GM12878 (cell line): ENCODE measurements around the gene PTGIS. TPM values are rescaled to one million over a fixed set of nuclear protein-coding genes. Genes with fewer than 3 reads are reported as not detected.

Experiments used
- ATAC-seq: fragments of 200-7000 bp; cut with Tn5 transposase; 3 replicates; pipeline ENCODE4 v1.9.1; 2020; ENCODE audit warnings: mild to moderate bottlenecking, moderate library complexity
- BruUV-seq: library from RNA; stranded (reverse); fragments of 400-500 nt; replicated peaks from 2 replicates; lab custom pipeline; 2021; lab: Mats Ljungman, UMichigan
- CTCF ChIA-PET: fragments of 300-600 bp; sonication (Branson Sonifier 250); formaldehyde crosslinking; extraction: SDS; loops from one replicate; lab custom pipeline; 2021; ENCODE audit warnings: inconsistent platforms; lab: Yijun Ruan, JAX
- POLR2A ChIA-PET: fragments of 350-600 bp; formaldehyde crosslinking; extraction: SDS; loops from one replicate; lab custom pipeline; 2021; ENCODE audit warnings: inconsistent platforms; lab: Charles Lee
- RAD21 ChIA-PET: fragments of 300-600 bp; sonication (Branson Sonifier 250); formaldehyde crosslinking; loops from one replicate; lab custom pipeline; 2023; ENCODE audit warnings: antibody characterized with exemption; ENCODE audit not compliant: unreplicated experiment; lab: Charles Lee
- SMC1A ChIA-PET: fragments of 300-600 bp; sonication (Branson Sonifier 250); formaldehyde crosslinking; loops from one replicate; lab custom pipeline; 2023; ENCODE audit not compliant: unreplicated experiment, uncharacterized antibody; lab: Charles Lee
- DNase-seq: peaks from one replicate; pipeline ENCODE4 v3.0.0-alpha.2; 2011; ENCODE audit warnings: low read depth, low spot score
- FAIRE-seq: peaks from 3 replicates; lab custom pipeline; 2011; peaks lifted over from hg19 to GRCh38; lab: Jason Lieb, UNC
- H2AFZ ChIP-seq: 2 replicates; pipeline ENCODE4 v1.6.0; 2011; ENCODE audit warnings: low read depth, low read length, control low read depth; ENCODE audit not compliant: control insufficient read depth
- H3K27ac ChIP-seq: 2 replicates; pipeline ENCODE4 v1.5.1; 2011; ENCODE audit warnings: control low read depth; ENCODE audit not compliant: control insufficient read depth, insufficient read depth
- H3K27me3 ChIP-seq, 2 experiments: replicated peaks in 1 of 2; 2 replicates each; pipeline versions ENCODE4 v1.6.0 to v1.6.1; 2011; ENCODE audit warnings: low read length in 1 of 2; ENCODE audit not compliant: control insufficient read depth in 2 of 2, insufficient read depth in 2 of 2
- H3K36me3 ChIP-seq, 2 experiments: 2 replicates each; pipeline ENCODE4 v1.5.1; 2011; ENCODE audit warnings: low read length in 1 of 2; ENCODE audit not compliant: control insufficient read depth in 2 of 2, insufficient read depth in 2 of 2
- H3K4me1 ChIP-seq: 2 replicates; pipeline ENCODE4 v1.6.1; 2011; ENCODE audit warnings: mild to moderate bottlenecking, low read length, moderate library complexity, mixed read lengths; ENCODE audit not compliant: control insufficient read depth, insufficient read depth
- H3K4me2 ChIP-seq: 2 replicates; pipeline ENCODE4 v1.6.0; 2011; ENCODE audit warnings: control low read depth; ENCODE audit not compliant: control insufficient read depth, insufficient read depth
- H3K4me3 ChIP-seq: fragments of 200-600 bp; sonication (generic); 2 replicates; pipeline ENCODE4 v1.5.1; 2016
- H3K79me2 ChIP-seq: 2 replicates; pipeline ENCODE4 v1.6.0; 2011; ENCODE audit warnings: low read length; ENCODE audit not compliant: control insufficient read depth, insufficient read depth
- H3K9ac ChIP-seq: 2 replicates; pipeline ENCODE4 v1.8.0; 2011; ENCODE audit warnings: low read length, control low read depth, mixed read lengths; ENCODE audit not compliant: control insufficient read depth, insufficient read depth
- H3K9me3 ChIP-seq: replicated peaks from 3 replicates; pipeline ENCODE4 v1.5.1; 2011; ENCODE audit warnings: mild to moderate bottlenecking, low read length; ENCODE audit not compliant: control insufficient read depth, insufficient read depth
- H4K20me1 ChIP-seq: 2 replicates; pipeline ENCODE4 v1.6.0; 2011; ENCODE audit not compliant: control insufficient read depth, insufficient read depth
- CBX3 ChIP-seq: fragments of 200-600 bp; sonication (generic); IDR thresholded peaks from 2 replicates; pipeline ENCODE4 v1.6.1; 2016; ENCODE audit warnings: low read depth, borderline replicate concordance
- EP300 ChIP-seq, 2 experiments: fragments of 150-350 bp in 1 of 2; IDR thresholded peaks; 2 replicates each; pipeline ENCODE4 v1.6.1; 2011 to 2012; ENCODE audit warnings: low read depth in 2 of 2, low read length in 2 of 2, borderline replicate concordance in 1 of 2, improper control_type of control experiment in 1 of 2, inconsistent platforms in 1 of 2; ENCODE audit not compliant: control insufficient read depth in 1 of 2
- GABPA ChIP-seq: IDR thresholded peaks from 2 replicates; pipeline ENCODE4 v1.6.1; 2014; ENCODE audit warnings: antibody characterized with exemption, low read depth, mild to moderate bottlenecking, inconsistent platforms
- IRF3 ChIP-seq: fragments of 450-650 bp; IDR thresholded peaks from 2 replicates; pipeline ENCODE4 v1.6.1; 2014; ENCODE audit warnings: mild to moderate bottlenecking
- IRF4 ChIP-seq: IDR thresholded peaks from 2 replicates; pipeline ENCODE4 v1.6.1; 2011; ENCODE audit warnings: low read depth, low read length
- MTA2 ChIP-seq: fragments of 450-650 bp; IDR thresholded peaks from 2 replicates; pipeline ENCODE4 v1.6.1; 2016; ENCODE audit warnings: low read depth, mild to moderate bottlenecking, moderate library complexity
- NBN ChIP-seq: fragments of 450-650 bp; IDR thresholded peaks from 2 replicates; pipeline ENCODE4 v1.6.1; 2016
- RELA ChIP-seq: fragments of 450-650 bp; IDR thresholded peaks from 2 replicates; pipeline ENCODE4 v1.8.0; 2014; ENCODE audit warnings: borderline replicate concordance; ENCODE audit not compliant: partially characterized antibody
- REST ChIP-seq: IDR thresholded peaks from 2 replicates; pipeline ENCODE4 v1.6.1; 2012; ENCODE audit warnings: mild to moderate bottlenecking, low read depth, low read length
- TCF3 ChIP-seq: IDR thresholded peaks from 2 replicates; pipeline ENCODE4 v1.6.1; 2012; ENCODE audit warnings: low read depth, mild to moderate bottlenecking, low read length, borderline replicate concordance; ENCODE audit not compliant: insufficient read depth
- whole genome bisulfite sequencing: methylation state at CpG from one replicate; pipeline ENCODE4 v1.1.6; 2016; ENCODE audit warnings: low lambda C conversion rate; ENCODE audit not compliant: insufficient replicate concordance, insufficient coverage; ENCODE audit errors: missing lambda C conversion rate; 5-methylcytosine and 5-hydroxymethylcytosine counted together
- in situ Hi-C: fragments of 300-500 bp; cut with MboI; formaldehyde crosslinking; loops from 9 replicates; pipeline ENCODE4 v1.14.3; 2018; ENCODE audit warnings: mixed read lengths
- intact Hi-C: fragments of 100-400 bp; cut with micrococcal nuclease; formaldehyde crosslinking; loops from one replicate; pipeline ENCODE4 v1.14.2; 2022; ENCODE audit not compliant: unreplicated experiment
- polyA plus RNA-seq, 11 experiments: library from polyadenylated mRNA; depleted of rRNA in 4 of 11; unstranded in 6 of 11; stranded (reverse) in 5 of 11; fragments of >200 nt; fragmentation: Nextera tagmentation in 4 of 11; fragmentation: Illumina TruSeq in 1 of 11; extraction: Ambion mirVana in 4 of 11; extraction: Trizol in 1 of 11; gene quantifications; 1 replicate in 1 of 11; 2 replicates in 10 of 11; pipeline versions ENCODE4 v1.2.1 to v1.2.3, GENCODE V29; 2011 to 2016; ENCODE audit warnings: inconsistent platforms in 2 of 11, missing spikeins in 2 of 11, low read depth in 1 of 11
- total RNA-seq, 4 experiments: library from RNA; depleted of rRNA in 3 of 4; stranded (reverse); fragments of >200 nt in 3 of 4; fragmentation: Illumina TruSeq in 1 of 4; extraction: Trizol in 1 of 4; gene quantifications; 2 replicates each; pipeline versions ENCODE4 v1.2.1 to v1.2.3, GENCODE V29; 2013 to 2021

Gene PTGIS
- total and polyA plus RNA-seq, 10 of the 15 experiments (the other 5 are each of a cell fraction or from before 2014, with no cell fraction given): 0.10 TPM; not detected in 9

- 54% methylated on average over 23 of the region's 34 CpGs for WGBS
- no peaks in the 10 kb centered on the region for H4K20me1 ChIP-seq
- H3K4me3 ChIP-seq: no peak within 1 kb of the TSS
- no TSS peak for BruUV-seq
- no peak within 1 kb of the TSS for H2AFZ ChIP-seq
- ChIA-PET CTCF (no interaction called here), POLR2A (no interaction called here), RAD21 (no interaction called here), SMC1A (no interaction called here)
- DNase-seq: no peak
- no peak within 1 kb of the TSS for H3K27ac ChIP-seq
- no peaks in the 10 kb centered on the region for H3K9me3 ChIP-seq
- H3K36me3 ChIP-seq: no peaks in the 10 kb centered on the region
- ATAC-seq: peak; percentile 27; the same call in 2 of the 3 replicates
- FAIRE-seq: no peak
- H3K79me2 ChIP-seq: no peaks in the 10 kb centered on the region
- no peaks in the 10 kb centered on the region for H3K4me1 ChIP-seq
- H3K9ac ChIP-seq: no peak within 1 kb of the TSS
- peaks cover 7 to 8% of the 10 kb centered on the region in 2 experiments; a peak in 3 of 4 replicates for H3K27me3 ChIP-seq
- no peak for TF ChIP-seq RELA
- TF ChIP-seq REST: peak; percentile 92
- intact Hi-C loops (no loop called here), in situ Hi-C loops (no loop called here)
- no peak within 1 kb of the TSS for H3K4me2 ChIP-seq
These were observed 85.3 kb downstream of the PTGIS start, which contains the start of gene KCNB1 for GRCh38 chr20:49482621-49483017. KCNB1 (minus strand) TSS chr20:49482668; CDS start chr20:49482480, 188 bp downstream.

DNA sequence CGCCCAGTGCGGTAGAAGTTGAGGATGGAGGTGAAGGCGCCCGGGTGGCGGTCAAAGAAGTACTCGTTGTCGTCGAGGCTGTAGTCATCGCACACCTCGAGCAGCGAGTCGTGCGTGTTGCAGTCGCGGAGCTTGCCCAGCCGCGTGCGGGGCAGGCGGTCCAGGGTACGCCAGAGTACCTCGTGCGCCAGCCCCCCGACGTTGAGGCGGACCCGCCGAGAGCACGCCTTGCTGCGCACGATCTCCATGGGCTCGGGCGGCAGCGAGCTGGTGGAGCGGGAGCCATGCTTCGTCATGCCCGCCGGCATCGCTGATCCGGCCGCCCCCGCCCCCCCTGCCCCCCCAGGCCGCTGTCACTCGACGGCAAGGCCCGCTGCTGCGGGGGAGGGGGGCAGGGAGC, 85.8 kb downstream of the PTGIS start:
- TF ChIP-seq IRF3 (no peak), GABPA (no peak), TCF3 (no peak), NBN (no peak), MTA2 (no peak), CBX3 (no peak), EP300 (IDR thresholded peaks at IDR 0.05; ENCODE audit: borderline replicate concordance in 1 of 2, control insufficient read depth in 1 of 2, low read depth in 2 of 2, low read length in 2 of 2) (no peak), IRF4 (no peak)
- in situ Hi-C loops: no loop called here
- intact Hi-C loops: no loop called here
- Histone ChIP-seq H3K4me3 (no peak overlapping the region), H3K9ac (no peak overlapping the region), H3K36me3 (no peaks in the 10 kb centered on the region), H3K4me1 (no peaks in the 10 kb centered on the region), H2AFZ (no peak overlapping the region), H3K27me3 (peaks cover 7 to 8% of the 10 kb centered on the region in 2 experiments; a peak in 3 of 4 replicates), H4K20me1 (no peaks in the 10 kb centered on the region), H3K9me3 (no peaks in the 10 kb centered on the region), H3K4me2 (no peak overlapping the region), H3K79me2 (no peaks in the 10 kb centered on the region), H3K27ac (no peak overlapping the region)
- no TSS peak for BruUV-seq
- ATAC-seq (no peak), DNase-seq (no peak), FAIRE-seq (no peak)
- ChIA-PET SMC1A (no interaction called here), POLR2A (no interaction called here), RAD21 (no interaction called here), CTCF (no interaction called here)
- 82% methylated on average over 26 of the region's 46 CpGs for WGBS
